H1 (cell line): ENCODE data around the gene CNOT8. TPM values are rescaled to one million over a fixed set of nuclear protein-coding genes. Genes with fewer than 3 reads are reported as not detected.
"Not testable (repeated sequence)": the region's sequence is repeated elsewhere in the genome, so short reads cannot be mapped to it uniquely, and the experiment has no call there.

Experiments used
- CTCF ChIA-PET: fragments of 300-600 bp; sonication (Branson Sonifier 250); formaldehyde crosslinking; loops from one replicate; lab custom pipeline; 2021; ENCODE audit not compliant: partially characterized antibody; lab: Charles Lee
- POLR2A ChIA-PET: fragments of 300-600 bp; sonication (Branson Sonifier 250); formaldehyde crosslinking; loops from one replicate; lab custom pipeline; 2021; ENCODE audit warnings: inconsistent platforms; ENCODE audit not compliant: partially characterized antibody; lab: Charles Lee
- DNase-seq, 2 experiments: peaks; one replicate each; pipeline versions ENCODE4 v3.0.0 to v3.0.0-alpha.2; 2010 to 2022; ENCODE audit warnings: low spot score in 2 of 2, low read depth in 1 of 2, mixed read lengths in 1 of 2
- FAIRE-seq: peaks from 2 replicates; lab custom pipeline; 2011; peaks lifted over from hg19 to GRCh38; lab: Jason Lieb, UNC
- H2AFZ ChIP-seq: 2 replicates; pipeline ENCODE4 v1.8.1; 2012; ENCODE audit warnings: low read length, inconsistent platforms
- H2AK5ac ChIP-seq: 2 replicates; pipeline ENCODE4 v1.6.1; 2013; ENCODE audit warnings: low read depth, low read length
- H2BK120ac ChIP-seq: replicated peaks from 2 replicates; pipeline ENCODE3; 2013; ENCODE audit warnings: low read depth, low read length, inconsistent platforms
- H2BK12ac ChIP-seq: 2 replicates; pipeline ENCODE4 v1.6.1; 2013; ENCODE audit warnings: low read depth, low read length
- H2BK15ac ChIP-seq: 2 replicates; pipeline ENCODE4 v1.6.1; 2013; ENCODE audit warnings: low read length
- H2BK20ac ChIP-seq: 2 replicates; pipeline ENCODE4 v1.6.1; 2013; ENCODE audit warnings: low read length
- H2BK5ac ChIP-seq: 2 replicates; pipeline ENCODE4 v1.6.1; 2013; ENCODE audit warnings: low read depth, low read length
- H3K14ac ChIP-seq: 2 replicates; pipeline ENCODE4 v1.6.1; 2013; ENCODE audit warnings: inconsistent platforms; ENCODE audit not compliant: insufficient read length
- H3K18ac ChIP-seq: 2 replicates; pipeline ENCODE4 v1.6.1; 2013; ENCODE audit warnings: low read length; ENCODE audit errors: extremely low read depth
- H3K23ac ChIP-seq: 2 replicates; pipeline ENCODE4 v1.6.1; 2013; ENCODE audit warnings: inconsistent platforms; ENCODE audit not compliant: insufficient read length
- H3K23me2 ChIP-seq: 2 replicates; pipeline ENCODE4 v1.6.1; 2013; ENCODE audit warnings: low read depth, low read length
- H3K27ac ChIP-seq: 2 replicates; pipeline ENCODE4 v1.6.1; 2011; ENCODE audit warnings: low read depth, low read length, inconsistent platforms
- H3K27me3 ChIP-seq, 4 experiments: replicated peaks in 1 of 4; 1 replicate in 1 of 4; 2 replicates in 3 of 4; pipeline versions ENCODE4 v1.6.1 to v1.8.1; 2011 to 2013; ENCODE audit warnings: low read length in 3 of 4, mild to moderate bottlenecking in 3 of 4, inconsistent platforms in 2 of 4, mixed read lengths in 2 of 4, moderate library complexity in 1 of 4; ENCODE audit not compliant: control insufficient read depth in 3 of 4, insufficient read depth in 3 of 4; ENCODE audit errors: extremely low read depth in 1 of 4
- H3K36me3 ChIP-seq, 4 experiments: 2 replicates each; pipeline versions ENCODE4 v1.6.1 to v1.8.1; 2011 to 2013; ENCODE audit warnings: mild to moderate bottlenecking in 4 of 4, low read length in 3 of 4, moderate library complexity in 2 of 4, control low read depth in 1 of 4, inconsistent platforms in 1 of 4; ENCODE audit not compliant: insufficient read depth in 4 of 4, control insufficient read depth in 2 of 4
- H3K4ac ChIP-seq: replicated peaks from 2 replicates; pipeline ENCODE3; 2013; ENCODE audit warnings: low read length, low read depth, mixed read lengths, inconsistent platforms; ENCODE audit not compliant: insufficient read length
- H3K4me1 ChIP-seq, 4 experiments: replicated peaks in 1 of 4; 1 replicate in 1 of 4; 2 replicates in 3 of 4; pipeline versions ENCODE4 v1.6.1 to v1.8.1; 2011 to 2013; ENCODE audit warnings: low read length in 3 of 4, inconsistent platforms in 2 of 4, mixed read lengths in 1 of 4; ENCODE audit not compliant: insufficient read depth in 4 of 4, control insufficient read depth in 3 of 4
- H3K4me2 ChIP-seq, 2 experiments: 2 replicates each; pipeline versions ENCODE4 v1.6.1 to v1.8.1; 2011 to 2013; ENCODE audit warnings: low read depth in 2 of 2, low read length in 2 of 2, control low read depth in 1 of 2, inconsistent platforms in 1 of 2, mild to moderate bottlenecking in 1 of 2; ENCODE audit not compliant: insufficient read depth in 1 of 2
- H3K4me3 ChIP-seq, 4 experiments: fragments of 200-600, 300-600 bp in 1 of 4; sonication (generic), shearing (Covaris generic), sonication (Bioruptor Twin) in 1 of 4; 2 replicates each; pipeline versions ENCODE4 v1.5.1 to v1.8.1; 2011 to 2016; ENCODE audit warnings: low read length in 4 of 4, low read depth in 3 of 4, control low read depth in 2 of 4, inconsistent platforms in 2 of 4, mild to moderate bottlenecking in 2 of 4, mixed read lengths in 1 of 4, moderate library complexity in 1 of 4; ENCODE audit not compliant: insufficient read depth in 2 of 4; ENCODE audit errors: extremely low read depth in 1 of 4
- H3K56ac ChIP-seq: replicated peaks from 2 replicates; pipeline ENCODE3; 2013; ENCODE audit warnings: low read depth, mild to moderate bottlenecking, mixed read lengths, low read length, inconsistent platforms; ENCODE audit not compliant: insufficient read length
- H3K79me1 ChIP-seq: 2 replicates; pipeline ENCODE4 v1.6.1; 2013; ENCODE audit warnings: low read depth, low read length, control low read depth
- H3K79me2 ChIP-seq, 2 experiments: 2 replicates each; pipeline versions ENCODE4 v1.6.1 to v1.8.1; 2012 to 2013; ENCODE audit warnings: low read length in 2 of 2, mild to moderate bottlenecking in 2 of 2, inconsistent platforms in 1 of 2; ENCODE audit not compliant: insufficient read depth in 2 of 2, control insufficient read depth in 1 of 2
- H3K9ac ChIP-seq, 4 experiments: replicated peaks in 1 of 4; 1 replicate in 1 of 4; 2 replicates in 3 of 4; pipeline versions ENCODE4 v1.6.1 to v1.8.1; 2011 to 2013; ENCODE audit warnings: low read depth in 3 of 4, low read length in 3 of 4, control low read depth in 2 of 4, mild to moderate bottlenecking in 2 of 4, moderate library complexity in 2 of 4, inconsistent platforms in 1 of 4; ENCODE audit errors: extremely low read depth in 1 of 4
- H3K9me3 ChIP-seq, 2 experiments: 2 replicates each; pipeline versions ENCODE4 v1.6.1 to v1.8.1; 2012 to 2013; ENCODE audit warnings: mild to moderate bottlenecking in 2 of 2, moderate library complexity in 2 of 2, control low read depth in 1 of 2, inconsistent platforms in 1 of 2, low read depth in 1 of 2, low read length in 1 of 2, mixed read lengths in 1 of 2; ENCODE audit not compliant: insufficient read depth in 2 of 2
- H4K20me1 ChIP-seq, 2 experiments: replicated peaks in 1 of 2; 2 replicates each; pipeline versions ENCODE3 to v1.8.1; 2011 to 2013; ENCODE audit warnings: inconsistent platforms in 2 of 2, low read length in 2 of 2, mild to moderate bottlenecking in 1 of 2; ENCODE audit not compliant: insufficient read depth in 2 of 2, control insufficient read depth in 1 of 2
- H4K5ac ChIP-seq: 2 replicates; pipeline ENCODE4 v1.6.1; 2013; ENCODE audit warnings: low read length, low read depth, mixed read lengths, inconsistent platforms; ENCODE audit not compliant: insufficient read length
- H4K8ac ChIP-seq: 2 replicates; pipeline ENCODE4 v1.8.0; 2013; ENCODE audit warnings: mild to moderate bottlenecking, moderate library complexity, low read length, inconsistent platforms; ENCODE audit not compliant: insufficient read depth; ENCODE audit errors: extremely low read depth
- H4K91ac ChIP-seq: replicated peaks from 2 replicates; pipeline ENCODE3; 2013; ENCODE audit warnings: low read length, mixed read lengths, inconsistent platforms; ENCODE audit not compliant: insufficient read length
- BACH1 ChIP-seq: IDR thresholded peaks from 2 replicates; pipeline ENCODE4 v1.6.1; 2012; ENCODE audit warnings: low read length, improper control_type of control experiment
- WGBS, 2 experiments: shearing (Covaris generic) in 1 of 2; methylation state at CpG; one replicate each; pipeline versions ENCODE4 v1.1.6 to v1.1.7; 2013 to 2015; ENCODE audit warnings: low lambda C conversion rate in 2 of 2, mixed read lengths in 2 of 2, inconsistent platforms in 1 of 2, low coverage in 1 of 2, missing lambda C conversion rate in 1 of 2; ENCODE audit not compliant: insufficient replicate concordance in 2 of 2, insufficient coverage in 1 of 2, insufficient read length in 1 of 2; ENCODE audit errors: extremely low coverage in 1 of 2, missing lambda C conversion rate in 1 of 2; 5-methylcytosine and 5-hydroxymethylcytosine counted together
- polyA plus RNA-seq, 7 experiments: library from polyadenylated mRNA; depleted of rRNA in 3 of 7; stranded (reverse) in 5 of 7; unstranded in 2 of 7; fragments of >200 nt in 5 of 7; fragments of 200-250 nt in 2 of 7; gene quantifications; 1 replicate in 5 of 7; 2 replicates in 1 of 7; 4 replicates in 1 of 7; pipeline versions ENCODE4 v1.2.1 to v1.2.3, GENCODE V29; 2011 to 2013; ENCODE audit warnings: missing spikeins in 2 of 7, mixed read lengths in 2 of 7
- total RNA-seq: library from RNA; stranded (reverse); fragmentation: NEBNext Ultra II Directional; extraction: Animal tissue kit (Norgen Biotek cat#: 25700); gene quantifications from 2 replicates; pipeline ENCODE4 v1.2.1, GENCODE V29; 2021

Gene CNOT8
- total and polyA plus RNA-seq, 2 of the 8 experiments (the other 6 are each of a cell fraction or from before 2014, with no cell fraction given): 36.4 to 62.9 TPM

DNA sequence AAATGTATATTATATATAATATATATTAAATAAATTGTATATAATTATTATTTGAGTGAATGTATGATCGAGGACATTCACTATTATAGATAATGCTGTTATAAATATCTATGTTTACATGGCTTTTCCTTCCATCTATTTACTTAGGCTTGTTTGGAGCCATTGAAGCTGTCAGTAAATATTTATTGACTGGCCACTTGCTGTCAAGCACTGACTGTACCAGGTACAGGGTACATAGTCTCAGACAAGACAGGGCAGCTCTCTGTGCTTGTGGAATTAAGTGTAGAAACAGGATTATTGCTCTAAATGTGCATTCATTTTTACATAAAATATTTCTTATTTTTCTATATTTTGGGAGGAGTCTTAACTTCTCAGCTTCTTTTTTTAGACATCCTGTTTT lies 24.4 kb upstream of the CNOT8 start (continued):
- no peak for TF ChIP-seq BACH1

DNA sequence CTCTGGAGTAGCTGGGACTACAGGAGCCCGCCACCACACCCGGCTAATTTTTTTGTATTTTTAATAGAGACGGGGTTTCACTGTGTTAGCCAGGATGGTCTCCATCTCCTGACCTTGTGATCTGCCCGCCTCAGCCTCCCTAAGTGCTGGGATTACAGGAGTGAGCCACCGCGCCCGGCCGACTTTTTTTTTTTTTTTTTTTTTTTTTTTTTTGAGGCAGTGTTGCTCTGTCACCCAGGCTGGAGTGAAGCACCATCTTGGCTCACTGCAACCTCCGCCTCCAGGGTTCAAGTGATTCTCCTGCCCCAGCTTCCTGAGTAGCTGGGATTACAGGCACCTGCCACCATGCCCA lies 22.8 kb upstream of the CNOT8 start:
- 96% methylated on average over 9 of the region's 9 CpGs; no CpG with 5 or more reads in 1 of the 2 experiments for WGBS, 2 experiments
- H3K79me2 ChIP-seq, H4K8ac ChIP-seq, H2BK5ac ChIP-seq, FAIRE-seq, H3K4ac ChIP-seq, H3K23me2 ChIP-seq, H4K5ac ChIP-seq, H3K9me3 ChIP-seq, H3K4me2 ChIP-seq, DNase-seq, H3K4me3 ChIP-seq, H2AK5ac ChIP-seq, H2AFZ ChIP-seq, H3K27ac ChIP-seq, H2BK20ac ChIP-seq, H4K91ac ChIP-seq, H3K14ac ChIP-seq, H4K20me1 ChIP-seq, H3K23ac ChIP-seq, H3K79me1 ChIP-seq, H3K36me3 ChIP-seq, H3K4me1 ChIP-seq, H3K56ac ChIP-seq, H3K18ac ChIP-seq, H3K9ac ChIP-seq, H2BK120ac ChIP-seq, H3K27me3 ChIP-seq, H2BK12ac ChIP-seq, H2BK15ac ChIP-seq: not testable (repeated sequence)
- CTCF ChIA-PET: interaction anchor here (0.7 to 2.2 kb wide), 4 partner anchors 11 to 196 kb away, joined by 3 to 7 read pairs (median 4); no protein-coding TSS in a partner anchor
- POLR2A ChIA-PET: interaction anchor here (1.3 to 3.3 kb wide), 5 partner anchors 9 to 23 kb away, joined by 3 to 10 read pairs (median 4); partner anchors contain the start of genes CNOT8 and FAXDC2
